GM19099 (cell line): Measurements from ENCODE around the gene SIDT1.

Experiments used
- POLR2A ChIP-seq: IDR thresholded peaks from 3 replicates; pipeline ENCODE4 v1.6.1; 2011; ENCODE audit warnings: low read depth; ENCODE audit not compliant: insufficient read length; ENCODE audit errors: extremely low read depth

SIDT1 gene

DNA sequence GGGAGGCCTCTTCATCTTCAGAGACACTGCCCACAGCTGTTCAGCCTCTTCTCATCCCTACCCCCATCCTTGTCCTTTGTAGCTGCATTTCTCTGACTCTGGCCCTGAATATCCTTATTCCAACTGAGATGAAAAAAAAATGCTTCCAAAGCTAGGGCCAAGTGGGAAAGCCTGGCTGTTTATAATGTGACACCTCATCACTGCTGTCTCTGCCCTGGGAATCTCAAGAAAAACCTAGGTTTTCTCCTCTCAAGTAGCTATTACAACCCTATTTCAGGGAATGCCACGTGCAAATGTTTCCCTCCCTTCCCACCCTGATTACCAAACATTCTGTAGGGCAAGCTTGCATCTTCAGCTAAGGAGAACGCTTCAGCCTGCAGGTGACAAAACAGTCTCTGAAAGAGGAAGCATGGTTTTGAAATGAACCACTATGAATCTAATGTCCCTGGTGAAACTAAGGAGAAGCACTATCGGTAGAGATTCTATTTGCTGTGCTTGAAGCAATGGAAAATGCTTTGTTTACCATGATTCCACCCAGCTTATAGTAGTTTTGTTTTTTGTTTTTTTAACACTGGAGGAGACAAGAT lies 98.7 kb downstream of the SIDT1 start:
- TF ChIP-seq POLR2A = no peak

DNA sequence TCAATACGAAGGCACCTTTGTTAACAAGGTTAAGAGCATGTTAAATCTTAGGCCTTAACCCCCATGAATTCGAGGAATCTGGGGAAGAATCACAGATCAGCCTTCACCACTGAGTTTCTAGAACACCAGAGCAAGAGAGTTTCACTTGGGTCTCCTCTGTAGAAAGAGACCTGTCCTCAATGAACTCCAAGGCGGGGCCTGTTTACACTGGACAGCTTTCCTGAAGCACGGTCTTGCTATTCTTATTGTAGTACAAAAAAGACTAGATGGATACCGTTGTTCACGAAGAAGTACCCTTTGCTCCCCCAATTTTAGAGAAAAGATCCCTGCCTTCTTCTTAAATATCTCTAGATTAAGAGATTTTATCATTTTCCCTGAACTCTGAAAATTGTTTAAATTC lies 99.2 kb downstream of the SIDT1 start:
- TF ChIP-seq POLR2A = no peak

DNA sequence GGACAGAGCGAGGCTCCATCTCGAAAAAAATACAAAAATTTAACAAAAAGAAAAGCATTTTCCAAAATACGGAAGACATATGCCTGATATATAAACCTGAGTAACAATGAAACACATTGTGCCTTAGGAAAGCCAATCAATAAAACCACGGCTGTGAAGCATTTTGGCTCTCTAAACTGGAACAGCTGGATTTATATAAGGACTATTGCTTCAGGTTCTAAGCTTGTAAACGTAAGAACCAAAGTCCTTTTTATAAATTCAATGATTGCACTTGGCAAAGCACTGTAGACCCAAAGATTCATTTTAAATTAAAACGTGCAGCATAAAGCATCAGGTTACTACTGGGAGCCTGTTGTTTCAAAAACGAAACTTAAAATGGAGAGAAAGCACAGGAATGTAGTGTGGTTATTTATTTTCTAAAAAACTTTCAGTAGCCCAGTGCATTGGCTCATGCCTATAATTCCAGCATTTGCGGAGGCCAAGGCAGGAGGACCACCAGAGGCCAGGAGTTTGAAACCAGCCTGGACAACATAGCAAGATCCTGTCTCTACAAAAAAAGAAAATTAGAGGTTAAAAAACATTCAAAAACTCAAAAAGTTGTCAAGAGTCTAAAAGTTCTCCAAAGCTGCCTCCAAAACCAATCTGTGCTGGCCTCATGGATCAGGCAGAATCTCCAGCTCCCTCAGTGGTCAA lies 102.6 kb downstream of the SIDT1 start:
- no peak for TF ChIP-seq POLR2A

DNA sequence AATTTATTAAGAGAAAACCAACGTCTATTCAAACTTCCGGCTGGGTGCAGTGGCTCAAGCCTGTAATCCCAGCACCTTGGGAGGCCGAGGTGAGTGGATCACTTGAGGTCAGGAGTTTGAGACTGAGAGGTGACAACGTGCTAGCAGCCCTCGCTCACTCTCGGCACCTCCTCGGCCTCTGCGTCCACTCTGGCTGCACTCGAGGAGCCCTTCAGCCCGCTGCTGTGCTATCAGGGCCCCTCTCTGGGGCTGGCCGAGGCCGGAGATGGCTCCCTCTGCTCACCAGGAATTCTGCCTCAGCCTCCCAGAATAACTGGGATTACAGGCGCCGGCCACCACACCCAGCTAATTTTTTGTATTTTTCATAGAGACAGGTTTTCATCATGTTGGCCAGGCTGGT lies 105.4 kb downstream of the SIDT1 start:
- no peak for TF ChIP-seq POLR2A

DNA sequence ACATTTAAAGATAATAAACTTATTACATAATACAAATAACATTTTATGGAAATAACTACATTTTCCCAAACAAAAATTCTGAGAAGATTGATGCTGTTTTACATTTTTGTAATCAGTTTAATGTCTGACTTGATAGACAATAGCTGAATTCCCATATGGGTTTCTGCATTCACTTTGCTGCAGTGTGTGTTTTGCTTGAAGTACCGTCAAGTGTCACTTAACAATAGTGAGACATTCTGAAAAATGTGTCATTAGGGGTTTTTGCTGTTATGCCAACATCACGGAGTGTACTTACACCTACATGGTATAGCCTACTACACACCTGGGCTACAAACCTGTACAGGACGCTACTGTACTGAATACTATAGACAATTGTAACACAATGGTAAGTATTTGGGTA lies 106.6 kb downstream of the SIDT1 start:
- no peak for TF ChIP-seq POLR2A

DNA sequence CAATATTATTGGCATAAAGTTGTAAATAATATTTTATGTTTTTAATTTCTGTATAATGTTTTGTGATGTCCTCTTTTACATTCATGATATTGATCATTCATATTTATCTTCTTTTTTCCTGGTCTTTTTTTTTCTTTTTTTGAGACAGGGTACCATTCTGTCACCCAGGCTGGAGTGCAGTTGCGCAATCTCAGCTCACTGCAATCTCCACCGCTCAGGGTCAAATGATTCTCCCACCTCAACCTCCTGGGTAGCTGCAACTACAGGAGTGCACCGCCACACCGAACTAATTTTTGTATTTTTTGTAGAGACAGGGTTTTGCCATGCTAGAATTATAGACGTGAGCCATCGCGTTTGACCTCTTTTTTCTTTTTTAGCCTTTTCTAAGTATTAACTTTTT lies 111.2 kb downstream of the SIDT1 start:
- no peak for TF ChIP-seq POLR2A

DNA sequence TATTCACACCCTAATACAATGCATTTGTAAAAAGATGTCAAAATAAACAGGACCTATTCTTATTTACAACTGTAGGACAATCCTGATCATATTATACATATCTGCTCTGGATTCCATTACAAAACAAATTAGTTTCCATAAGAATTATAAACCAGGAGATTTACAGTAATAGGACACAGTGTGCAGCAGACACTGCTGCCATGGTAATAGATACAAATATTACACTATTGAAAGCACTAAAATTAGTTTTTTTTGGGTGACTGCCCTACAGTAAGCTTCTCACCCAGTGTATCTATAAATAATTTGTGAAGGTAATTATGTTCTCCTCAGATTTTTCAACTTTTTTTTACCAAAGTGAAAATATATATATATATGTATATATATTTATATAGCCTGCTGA lies 116.2 kb downstream of the SIDT1 start:
- no peak for TF ChIP-seq POLR2A

DNA sequence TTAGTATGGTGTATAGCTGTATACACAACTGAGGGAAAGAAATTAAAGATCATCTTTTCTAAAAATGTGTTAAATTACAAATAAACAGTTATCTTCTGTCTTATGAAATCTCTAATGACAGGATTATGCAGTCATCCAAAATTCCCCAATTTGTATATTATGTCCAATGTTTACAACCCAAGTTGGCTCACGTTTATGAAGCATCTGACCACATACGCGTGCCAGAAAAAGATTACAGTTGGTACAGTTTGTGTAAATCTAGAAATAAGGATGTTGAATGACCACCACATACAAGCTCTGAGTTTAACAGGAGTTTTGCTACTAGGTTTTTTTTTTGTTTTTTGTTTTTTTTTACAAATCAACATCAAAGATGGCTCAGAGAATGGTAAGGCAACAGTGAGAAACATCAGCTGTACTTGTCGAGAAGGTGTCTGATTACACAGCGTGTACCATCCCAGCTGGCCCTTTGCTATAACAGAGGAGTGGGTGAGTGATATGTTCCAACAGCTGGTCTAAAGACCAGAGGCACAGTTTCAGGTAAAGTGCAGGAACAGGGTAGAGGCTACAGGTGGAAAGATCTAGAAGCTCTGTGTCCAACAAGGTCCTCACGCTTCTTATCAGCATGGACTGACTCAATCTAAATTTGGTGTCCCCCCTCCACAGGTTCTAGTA lies 117.0 kb downstream of the SIDT1 start:
- no peak for TF ChIP-seq POLR2A

DNA sequence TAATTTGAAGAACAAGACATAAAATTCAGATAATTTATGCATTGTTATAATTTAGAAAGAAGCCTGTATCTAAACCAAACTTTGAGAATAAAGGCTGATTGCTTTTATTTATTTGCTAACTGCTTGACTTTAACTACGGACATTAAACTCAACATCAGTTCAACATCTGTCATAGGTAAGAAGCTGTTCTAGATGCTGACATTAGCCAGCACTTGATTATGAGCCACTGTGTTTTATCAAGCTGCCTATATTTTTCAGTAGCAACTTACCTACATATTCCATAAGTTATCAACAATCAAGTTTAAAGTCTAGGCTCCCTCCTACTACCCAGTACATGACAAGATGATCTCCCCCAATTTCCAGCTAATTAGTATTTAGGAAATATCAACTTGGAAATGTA lies 122.0 kb downstream of the SIDT1 start:
- TF ChIP-seq POLR2A = no peak

DNA sequence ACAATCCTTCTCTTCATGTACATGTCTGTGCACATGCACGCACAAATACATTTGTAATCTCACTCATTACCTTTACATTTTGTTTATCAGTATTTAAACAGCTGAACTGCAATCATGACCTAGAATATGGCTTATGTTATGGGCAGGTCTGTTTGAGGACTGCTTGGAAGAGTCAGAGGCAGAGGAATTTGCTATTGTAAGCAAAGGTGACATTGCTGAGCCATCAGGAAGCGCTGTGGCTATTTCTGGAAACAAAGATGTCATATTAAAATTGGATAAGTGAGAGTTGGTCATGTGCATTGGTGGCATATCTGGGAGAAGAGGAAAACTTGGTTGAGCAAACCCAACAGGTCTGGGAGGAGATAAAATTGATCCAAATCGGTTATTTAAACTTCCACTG lies 122.5 kb downstream of the SIDT1 start:
- no peak for TF ChIP-seq POLR2A

DNA sequence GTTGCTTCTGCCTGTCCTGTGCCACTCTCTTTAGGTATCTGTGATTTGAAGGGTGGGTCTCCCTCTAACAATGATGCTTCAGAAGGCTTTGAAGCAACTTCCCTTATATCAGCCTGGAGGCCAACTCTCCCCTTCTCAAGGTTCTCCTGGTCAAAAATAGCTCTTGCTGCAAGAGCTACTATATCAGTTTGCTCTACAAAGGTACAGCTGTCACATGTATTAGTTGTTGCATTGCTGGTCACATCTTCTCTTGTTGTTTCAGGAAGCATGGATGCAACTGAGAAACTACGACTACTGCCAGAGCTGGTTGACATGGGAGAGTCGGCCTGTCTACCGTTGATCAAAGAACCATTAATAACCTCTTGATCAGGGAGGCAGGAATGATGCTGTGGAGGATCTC lies 125.8 kb downstream of the SIDT1 start:
- TF ChIP-seq POLR2A = no peak

DNA sequence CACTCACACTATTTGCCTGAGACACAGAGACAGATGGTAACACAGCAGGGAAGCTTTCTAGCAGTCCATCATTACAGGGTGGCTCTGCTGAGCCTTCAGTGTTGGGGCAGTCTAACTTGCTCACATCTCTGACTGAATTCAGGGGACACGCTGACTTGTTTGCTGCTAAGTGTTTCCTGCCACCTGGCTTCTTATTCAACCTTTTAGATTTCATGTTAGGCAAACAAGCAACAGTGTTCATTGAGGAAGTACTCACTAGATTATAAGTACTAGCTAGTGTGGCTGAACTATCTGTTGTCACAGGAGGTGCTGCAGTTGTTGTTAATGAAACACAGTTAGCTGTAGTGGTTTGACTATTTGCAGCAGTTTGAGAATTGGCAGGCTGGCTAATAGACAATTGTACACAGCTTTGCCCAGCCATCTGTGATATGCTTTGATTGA lies 126.8 kb downstream of the SIDT1 start:
- TF ChIP-seq POLR2A = no peak

DNA sequence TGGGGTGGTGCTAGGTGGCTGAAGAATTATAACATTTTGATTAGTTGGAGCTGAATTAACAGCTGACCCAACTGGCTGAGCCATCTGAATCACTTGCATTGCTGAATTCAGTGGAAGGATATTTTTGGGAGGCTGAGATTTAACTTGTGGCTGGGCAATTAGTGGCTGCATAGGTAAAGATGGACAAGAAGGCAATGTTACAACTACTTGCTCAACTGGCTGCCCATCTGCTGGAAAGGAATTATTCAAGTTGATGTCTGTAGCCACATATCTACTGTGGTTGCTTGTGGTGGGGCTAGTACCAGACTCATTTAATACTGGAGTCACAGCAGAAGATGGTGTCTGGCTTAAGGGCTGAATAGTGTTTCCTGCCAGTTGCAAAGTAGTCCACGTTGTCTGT lies 127.6 kb downstream of the SIDT1 start:
- no peak for TF ChIP-seq POLR2A

DNA sequence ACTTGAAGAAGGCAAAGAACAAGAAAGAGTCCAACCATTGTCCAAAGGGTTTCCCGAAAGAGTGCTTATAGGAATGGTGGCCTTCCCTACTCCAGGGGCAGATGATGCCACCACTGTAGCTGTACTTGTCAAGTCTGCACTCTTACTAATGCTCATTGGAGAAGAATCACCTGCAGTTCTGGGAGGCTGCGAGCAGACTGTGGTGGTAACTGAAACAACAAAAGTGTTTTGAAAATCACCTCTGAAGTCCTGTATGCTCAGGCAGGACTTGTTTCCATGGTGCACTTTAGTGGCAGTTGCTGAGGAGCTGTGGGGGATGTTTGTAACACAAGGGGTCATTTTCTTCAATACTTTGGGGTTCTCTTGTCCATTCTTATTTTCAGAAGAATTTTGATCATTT lies 128.1 kb downstream of the SIDT1 start:
- no peak for TF ChIP-seq POLR2A

DNA sequence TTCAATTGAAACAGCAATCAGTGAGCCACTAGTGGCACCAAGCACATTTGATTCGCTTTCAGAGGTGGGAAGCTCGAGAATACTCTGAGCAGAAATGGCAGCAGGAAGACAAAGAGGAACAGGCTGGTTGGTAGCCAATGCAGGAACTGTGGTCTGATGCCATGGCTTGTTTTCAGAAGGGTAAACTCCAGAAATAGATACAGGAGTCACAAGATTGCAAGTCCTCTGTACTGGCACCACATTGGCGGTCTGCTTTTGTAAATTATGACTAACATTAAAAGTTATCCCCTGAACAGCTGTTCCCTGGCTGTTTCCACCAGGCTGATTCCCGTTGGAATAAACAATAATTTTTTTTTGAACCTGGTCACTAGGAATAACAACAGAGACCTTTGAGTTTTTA lies 128.5 kb downstream of the SIDT1 start:
- TF ChIP-seq POLR2A = no peak

DNA sequence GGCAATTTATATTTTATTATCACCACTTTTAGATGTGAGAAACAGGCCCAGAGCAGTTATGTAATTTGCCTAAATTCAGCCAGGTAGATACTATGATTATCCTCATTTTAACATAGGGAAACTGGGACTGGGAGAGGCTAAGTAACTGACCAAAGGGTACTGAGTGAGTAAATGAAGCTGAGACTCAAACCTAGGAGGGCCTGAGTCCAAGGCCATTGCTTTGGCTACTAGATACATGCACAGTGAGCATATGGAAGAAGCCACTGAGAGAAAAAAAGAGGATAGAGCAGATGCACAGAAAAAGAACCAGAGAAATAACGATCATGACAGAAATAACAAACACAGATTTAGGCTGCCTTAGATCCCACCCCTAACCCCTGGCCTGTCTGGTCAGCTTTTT lies 130.5 kb downstream of the SIDT1 start:
- no peak for TF ChIP-seq POLR2A
